GM21447 (cell line): ENCODE measurements around the gene CD63.

Experiments
- ATAC-seq: cut with Tn5 transposase; IDR thresholded peaks from one replicate; pipeline ENCODE4 v1.9.1; 2021; ENCODE audit not compliant: unreplicated experiment

Gene CD63

GRCh38 chr12:55692631-55693322 is 36.0 kb downstream of the CD63 start:
- no peak for ATAC-seq

- ATAC-seq: no peak
Measured at GRCh38 chr12:55688716-55689655, 39.8 kb downstream of the CD63 start.

- ATAC-seq: no peak
Measured at GRCh38 chr12:55687746-55688145, 41.1 kb downstream of the CD63 start.

GRCh38 chr12:55686366-55687010 is 42.3 kb downstream of the CD63 start:
- no peak for ATAC-seq

GRCh38 chr12:55685671-55686070 is 43.1 kb downstream of the CD63 start:
- no peak for ATAC-seq

- no peak for ATAC-seq
Measured at GRCh38 chr12:55684761-55685370, 43.9 kb downstream of the CD63 start.

GRCh38 chr12:55683676-55684075 is 45.1 kb downstream of the CD63 start:
- no peak for ATAC-seq

- no peak for ATAC-seq
Measured at GRCh38 chr12:55682087-55682796, 46.6 kb downstream of the CD63 start.

GRCh38 chr12:55681142-55682077 is 47.4 kb downstream of the CD63 start:
- ATAC-seq: no peak

- ATAC-seq: no peak
Measured at GRCh38 chr12:55679691-55680090, 49.1 kb downstream of the CD63 start.

- no peak for ATAC-seq
Measured at GRCh38 chr12:55676707-55677106, 52.1 kb downstream of the CD63 start.

- no peak for ATAC-seq
Measured at GRCh38 chr12:55675666-55676065, 53.1 kb downstream of the CD63 start.
